Sigmoid colon (tissue), 7 donors: Measurements from ENCODE around the gene LRP11. TPM values are rescaled to one million over a fixed set of nuclear protein-coding genes. Genes with fewer than 3 reads are reported as not detected.

Source experiments
- DNase-seq: peaks from one replicate; pipeline ENCODE4 v3.0.0-alpha.2; 2019
- H3K27ac ChIP-seq, 4 donors: fragments of 200-600 bp; sonication (generic); one replicate each; pipeline ENCODE4 v1.5.1; 2016 to 2019; ENCODE audit warnings: mild to moderate bottlenecking in 1 of 4
- H3K27me3 ChIP-seq, 3 donors: fragments of 200-600 bp; sonication (generic); one replicate each; pipeline ENCODE4 v1.5.1; 2019; ENCODE audit warnings: mild to moderate bottlenecking in 1 of 3
- H3K36me3 ChIP-seq, 4 donors: fragments of 200-600 bp; sonication (generic); one replicate each; pipeline ENCODE4 v1.5.1; 2016 to 2019
- H3K4me1 ChIP-seq, 4 donors: fragments of 200-600 bp; sonication (generic); one replicate each; pipeline ENCODE4 v1.5.1; 2017 to 2019
- H3K4me3 ChIP-seq, 4 donors: fragments of 200-600 bp; sonication (generic); one replicate each; pipeline ENCODE4 v1.5.1; 2017 to 2019; ENCODE audit warnings: mild to moderate bottlenecking in 2 of 4, moderate library complexity in 1 of 4
- H3K9me3 ChIP-seq, 4 donors: fragments of 200-600 bp in 3 of 4; sonication (generic) in 3 of 4; one replicate each; pipeline versions ENCODE4 v1.5.1 to v1.6.1; 2013 to 2019
- EP300 ChIP-seq, 4 donors: sonication (generic); formaldehyde crosslinking; IDR thresholded peaks; one replicate each; pipeline ENCODE4 v1.6.1; 2017; ENCODE audit warnings: antibody characterized with exemption in 4 of 4
- POLR2A ChIP-seq, 2 donors: fragments of 450-650 bp; IDR thresholded peaks; one replicate each; pipeline ENCODE4 v1.6.1; 2016; ENCODE audit warnings: antibody characterized with exemption in 2 of 2, mild to moderate bottlenecking in 2 of 2, moderate library complexity in 2 of 2
- POLR2AphosphoS5 ChIP-seq, 4 donors: sonication (generic); formaldehyde crosslinking; IDR thresholded peaks; one replicate each; pipeline ENCODE4 v1.6.1; 2017; ENCODE audit warnings: antibody characterized with exemption in 4 of 4
- WGBS, 2 donors: extraction: QIAGEN DNeasy Blood & Tissue Kit; methylation state at CpG; one replicate each; pipeline ENCODE4 v1.1.7; 2013; 5-methylcytosine and 5-hydroxymethylcytosine counted together
- intact Hi-C: fragments of 100-400 bp; cut with DNase I; formaldehyde crosslinking; loops from one replicate; pipeline ENCODE4 v1.15.1; 2023
- polyA plus RNA-seq, 3 donors: library from polyadenylated mRNA; stranded (reverse); fragments of 200-250 nt; gene quantifications; one replicate each; pipeline ENCODE4 v1.2.3, GENCODE V29; 2013
- total RNA-seq, 4 donors: library from RNA; depleted of rRNA; stranded (reverse); fragments of >200 nt; gene quantifications; one replicate each; pipeline ENCODE4 v1.1.0, GENCODE V29; 2016
- TF ChIP-seq, protein P1 (sequence below), 4 experiments: fragments of 450-650 bp in 3 of 4; fragments of 200-600 bp in 1 of 4; IDR thresholded peaks; one replicate each; pipeline ENCODE4 v1.5.1; 2016 to 2019; ENCODE audit warnings: antibody characterized with exemption in 4 of 4, mild to moderate bottlenecking in 3 of 4, moderate library complexity in 2 of 4
- donor health status: healthy with polysubstance abuse.
- donor health status: Bipolar disorder and iron deficiency.
- donor health status: healthy.

The LRP11 gene
- total and polyA plus RNA-seq, 7 donors: 2.4 to 71.7 (median 17.2) TPM

DNA sequence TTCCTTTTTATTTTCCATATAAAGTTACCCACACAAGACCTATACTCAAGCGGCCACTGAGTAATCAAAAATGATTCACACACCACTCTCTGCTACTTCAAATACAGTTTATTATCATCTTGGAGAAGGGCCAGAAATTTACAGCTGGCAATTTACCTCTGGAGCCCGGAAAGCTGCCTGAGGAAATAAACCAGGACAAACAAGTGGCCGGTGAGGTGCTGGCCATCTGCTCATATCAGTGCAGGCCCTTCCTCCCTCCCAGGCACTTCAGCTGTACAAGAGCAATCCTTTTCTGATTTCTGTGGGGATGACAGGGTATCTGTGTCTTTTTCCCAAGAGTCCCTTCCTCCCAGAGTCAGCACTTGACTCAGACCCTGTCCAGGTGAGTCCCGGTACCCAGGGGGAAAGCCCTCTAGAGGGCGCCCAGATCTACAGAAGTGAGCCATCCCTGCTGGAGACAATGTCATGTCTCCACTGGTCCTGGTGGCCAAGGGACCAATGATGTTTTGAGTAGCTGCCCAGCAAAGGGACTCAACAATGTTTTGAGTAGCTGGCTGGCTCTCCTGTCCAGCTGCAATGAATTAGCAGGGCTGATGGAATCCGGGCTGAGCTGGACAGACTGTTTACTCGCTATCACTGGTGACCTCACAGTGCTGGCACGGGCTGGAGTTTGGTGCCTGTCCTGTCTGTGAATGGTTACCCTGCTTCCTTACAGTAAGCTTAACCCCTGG, 23.6 kb downstream of the LRP11 start:
- 11 to 45% methylated on average over 8 of the region's 8 CpGs for WGBS, 2 donors
- Histone ChIP-seq H3K36me3 (peaks cover 0 to 24% (median 5%) of the 10 kb centered on the region in 4 donors), H3K9me3 (no peaks in the 10 kb centered on the region), H3K4me3 (no peak overlapping the region), H3K27ac (peak overlapping the region in 1 of 4 donors; percentile 10), H3K27me3 (no peaks in the 10 kb centered on the region), H3K4me1 (peaks cover 0 to 8% (median 0%) of the 10 kb centered on the region in 4 donors)
- DNase-seq: peak; percentile 81
- intact Hi-C loops: no loop called here
- TF ChIP-seq EP300 (IDR thresholded peaks at IDR 0.05) (no peak), POLR2AphosphoS5 (IDR thresholded peaks at IDR 0.05) (peak in 1 of 4 donors; percentile 18)
- TF ChIP-seq, protein P1, sequence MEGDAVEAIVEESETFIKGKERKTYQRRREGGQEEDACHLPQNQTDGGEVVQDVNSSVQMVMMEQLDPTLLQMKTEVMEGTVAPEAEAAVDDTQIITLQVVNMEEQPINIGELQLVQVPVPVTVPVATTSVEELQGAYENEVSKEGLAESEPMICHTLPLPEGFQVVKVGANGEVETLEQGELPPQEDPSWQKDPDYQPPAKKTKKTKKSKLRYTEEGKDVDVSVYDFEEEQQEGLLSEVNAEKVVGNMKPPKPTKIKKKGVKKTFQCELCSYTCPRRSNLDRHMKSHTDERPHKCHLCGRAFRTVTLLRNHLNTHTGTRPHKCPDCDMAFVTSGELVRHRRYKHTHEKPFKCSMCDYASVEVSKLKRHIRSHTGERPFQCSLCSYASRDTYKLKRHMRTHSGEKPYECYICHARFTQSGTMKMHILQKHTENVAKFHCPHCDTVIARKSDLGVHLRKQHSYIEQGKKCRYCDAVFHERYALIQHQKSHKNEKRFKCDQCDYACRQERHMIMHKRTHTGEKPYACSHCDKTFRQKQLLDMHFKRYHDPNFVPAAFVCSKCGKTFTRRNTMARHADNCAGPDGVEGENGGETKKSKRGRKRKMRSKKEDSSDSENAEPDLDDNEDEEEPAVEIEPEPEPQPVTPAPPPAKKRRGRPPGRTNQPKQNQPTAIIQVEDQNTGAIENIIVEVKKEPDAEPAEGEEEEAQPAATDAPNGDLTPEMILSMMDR (IDR thresholded peaks at IDR 0.05): peak in 2 of 4 experiments; percentile 18 to 37

DNA sequence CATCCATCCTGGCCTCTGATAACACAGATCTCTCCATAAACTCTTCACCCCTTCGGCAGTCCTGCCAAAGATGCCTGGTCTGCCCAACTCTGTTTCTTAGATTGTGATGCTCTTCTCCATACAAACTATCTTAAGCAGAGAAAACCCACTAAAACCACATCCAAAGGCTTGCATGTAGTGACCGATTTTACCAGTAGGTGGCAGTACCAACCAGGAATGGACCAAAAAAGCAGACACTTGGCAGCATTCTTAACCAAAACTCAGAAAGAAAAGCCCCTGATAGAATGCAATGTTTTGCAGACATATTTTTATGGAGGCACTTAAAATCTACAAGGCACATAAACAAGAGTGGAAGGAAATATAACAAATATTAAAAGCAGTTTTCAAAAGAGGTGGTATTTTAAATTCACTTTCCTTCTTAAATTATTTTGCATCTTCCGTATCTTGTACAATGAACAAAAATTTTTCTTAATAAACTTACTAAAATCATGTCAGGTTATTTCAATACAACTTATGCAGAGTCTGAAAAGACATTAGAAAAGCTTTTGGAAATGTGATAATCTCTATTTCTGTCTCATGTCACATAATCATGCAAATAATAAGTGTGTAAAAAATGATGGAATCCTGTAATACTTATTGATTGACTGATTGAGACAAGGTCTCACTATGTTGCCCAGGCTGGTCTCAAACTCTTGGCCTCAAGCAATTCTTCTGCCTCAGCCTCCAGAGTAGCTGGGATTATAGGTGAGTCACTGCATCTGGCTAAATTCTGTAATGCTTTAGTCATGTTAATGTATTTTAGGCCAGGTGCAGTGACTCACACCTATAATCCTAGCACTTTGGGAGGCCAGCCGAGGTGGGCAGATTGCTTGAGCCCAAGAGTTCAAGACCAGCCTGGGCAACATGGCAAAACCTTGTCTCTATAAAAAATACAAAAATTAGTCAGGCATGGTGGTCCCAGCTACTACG, 29.4 kb downstream of the LRP11 start:
- H3K9me3 ChIP-seq: peaks cover 0 to 2% (median 0%) of the 10 kb centered on the region in 4 donors
- DNase-seq: no peak
- intact Hi-C loops: loop anchor here (1.0 to 2.0 kb wide), 3 partner anchors 31 to 182 kb away; no protein-coding TSS in a partner anchor
- H3K27ac ChIP-seq: no peak overlapping the region
- peaks cover 0 to 37% (median 0%) of the 10 kb centered on the region in 4 donors for H3K36me3 ChIP-seq
- H3K27me3 ChIP-seq: no peaks in the 10 kb centered on the region
- TF ChIP-seq EP300 (IDR thresholded peaks at IDR 0.05) (no peak), POLR2AphosphoS5 (IDR thresholded peaks at IDR 0.05) (peak in 2 of 4 donors; percentile 9 to 12), POLR2A (IDR thresholded peaks at IDR 0.05) (no peak)
- TF ChIP-seq, protein P1 (IDR thresholded peaks at IDR 0.05): peak; percentile 76 to 95 (median 92)
- H3K4me1 ChIP-seq: no peaks in the 10 kb centered on the region
- H3K4me3 ChIP-seq: no peak overlapping the region
- 45 to 54% methylated on average over 5 of the region's 5 CpGs for WGBS, 2 donors

DNA sequence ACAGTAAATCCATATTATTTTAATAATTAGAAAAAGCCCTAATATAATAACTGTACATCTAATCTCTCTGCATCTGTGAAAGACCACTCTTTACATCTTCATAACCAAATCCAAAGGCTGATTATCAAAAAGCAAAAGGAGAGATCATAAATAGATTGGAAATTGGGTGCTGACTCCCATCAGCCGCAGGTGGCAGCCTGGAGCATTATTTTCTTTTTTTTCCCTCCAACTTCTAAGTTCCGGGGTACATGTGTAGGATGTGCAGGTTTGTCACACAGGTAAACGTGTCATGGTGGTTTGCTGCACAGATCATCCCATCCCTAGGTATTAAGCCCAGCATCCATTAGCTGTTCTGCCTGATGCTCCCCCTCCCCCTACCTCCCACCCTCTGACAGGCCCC, 30.5 kb downstream of the LRP11 start:
- H3K4me3 ChIP-seq: no peak overlapping the region
- TF ChIP-seq EP300 (IDR thresholded peaks at IDR 0.05) (no peak), POLR2A (IDR thresholded peaks at IDR 0.05) (no peak), POLR2AphosphoS5 (IDR thresholded peaks at IDR 0.05) (no peak)
- TF ChIP-seq, protein P1 (IDR thresholded peaks at IDR 0.05): no peak
- 91 to 97% methylated on average over 3 of the region's 3 CpGs for WGBS, 2 donors
- no peak for DNase-seq
- no peaks in the 10 kb centered on the region for H3K4me1 ChIP-seq
- intact Hi-C loops: loop anchor here (1.0 to 2.0 kb wide), 2 partner anchors 93 to 183 kb away; no protein-coding TSS in a partner anchor
- H3K27ac ChIP-seq: no peak overlapping the region
- peaks cover 0 to 37% (median 0%) of the 10 kb centered on the region in 4 donors for H3K36me3 ChIP-seq
- peaks cover 0 to 2% (median 0%) of the 10 kb centered on the region in 4 donors for H3K9me3 ChIP-seq
- H3K27me3 ChIP-seq: no peaks in the 10 kb centered on the region

DNA sequence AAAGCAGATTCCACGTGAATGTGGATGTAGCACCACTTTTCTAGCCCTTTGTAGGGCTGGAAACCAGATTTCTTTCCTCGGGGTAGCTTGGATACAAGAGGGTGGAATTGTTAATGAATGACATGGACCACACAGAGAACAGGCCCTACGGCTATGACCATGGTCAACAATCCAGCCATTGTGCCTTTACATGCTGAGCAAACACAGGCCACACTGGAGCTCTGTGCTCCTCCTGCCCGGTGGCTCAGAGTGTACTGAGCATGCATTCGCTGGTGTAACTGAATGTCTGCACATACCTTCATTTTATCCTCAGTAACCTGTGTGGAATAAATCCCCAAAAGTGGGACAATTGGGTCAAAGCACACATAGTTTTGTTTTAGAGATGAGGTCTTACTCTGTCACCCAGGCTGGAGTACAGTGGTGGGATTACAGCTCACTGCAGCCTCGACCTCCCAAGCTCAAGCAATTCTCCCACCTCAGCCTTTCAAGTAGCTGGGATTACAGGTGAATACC, 32.8 kb downstream of the LRP11 start:
- intact Hi-C loops: no loop called here
- no peaks in the 10 kb centered on the region for H3K27me3 ChIP-seq
- H3K4me3 ChIP-seq: no peak overlapping the region
- TF ChIP-seq EP300 (IDR thresholded peaks at IDR 0.05) (no peak), POLR2A (IDR thresholded peaks at IDR 0.05) (no peak), POLR2AphosphoS5 (IDR thresholded peaks at IDR 0.05) (no peak)
- TF ChIP-seq, protein P1 (IDR thresholded peaks at IDR 0.05): no peak
- peaks cover 0 to 2% (median 0%) of the 10 kb centered on the region in 4 donors for H3K9me3 ChIP-seq
- H3K27ac ChIP-seq: peak overlapping the region in 1 of 4 donors; percentile 3
- no peak for DNase-seq
- WGBS, 2 donors: 81 to 82% methylated on average over 6 of the region's 6 CpGs
- H3K36me3 ChIP-seq: peaks cover 0 to 28% (median 0%) of the 10 kb centered on the region in 4 donors
- no peaks in the 10 kb centered on the region for H3K4me1 ChIP-seq
